Kasumi-1 (cell line): ENCODE results near the gene MTNR1B.

Source experiments
- DNase-seq, 2 experiments: peaks; one replicate each; lab custom pipeline; 2025; lab: John Stamatoyannopoulos, UW

The MTNR1B gene

DNA sequence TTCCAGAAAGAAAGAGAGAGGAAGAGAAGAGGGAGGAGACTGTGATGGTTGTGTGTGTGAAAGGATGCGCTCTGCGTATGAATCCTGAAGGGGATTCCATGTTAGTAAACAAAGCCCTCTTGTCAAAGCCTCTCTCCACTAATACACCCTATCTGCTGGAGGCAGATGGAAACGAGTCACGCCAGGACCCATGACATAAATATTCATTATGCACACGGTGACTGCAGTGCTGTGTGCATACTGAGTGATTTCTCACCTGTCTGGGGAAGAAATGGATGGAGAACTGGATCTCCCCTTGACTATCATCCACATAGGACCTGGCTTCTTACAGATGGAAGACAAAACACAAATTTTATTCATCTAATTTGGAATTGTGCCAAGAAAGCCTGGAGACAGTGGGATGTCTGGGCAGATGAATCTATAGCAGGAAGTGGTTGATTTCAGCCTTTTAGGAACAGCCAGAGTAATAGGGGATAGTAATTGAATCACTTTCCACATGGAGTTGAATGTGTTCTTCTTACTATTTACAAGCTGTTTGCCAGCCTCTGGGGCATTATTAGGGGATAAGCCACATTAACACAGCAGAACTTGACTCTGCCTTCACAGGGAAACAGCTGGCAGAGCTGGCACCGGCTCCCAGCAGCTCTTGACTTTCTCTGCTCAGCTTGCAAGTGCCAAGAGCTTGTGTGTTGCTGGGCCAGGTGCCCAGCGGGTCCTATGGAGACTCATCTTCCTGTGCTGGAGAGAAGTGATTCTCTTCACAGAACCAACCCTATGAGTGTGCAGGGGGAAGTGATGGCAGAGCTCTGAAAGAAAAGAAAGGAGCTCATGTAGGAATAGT lies 9.0 kb downstream of the MTNR1B start:
- no peak for DNase-seq

DNA sequence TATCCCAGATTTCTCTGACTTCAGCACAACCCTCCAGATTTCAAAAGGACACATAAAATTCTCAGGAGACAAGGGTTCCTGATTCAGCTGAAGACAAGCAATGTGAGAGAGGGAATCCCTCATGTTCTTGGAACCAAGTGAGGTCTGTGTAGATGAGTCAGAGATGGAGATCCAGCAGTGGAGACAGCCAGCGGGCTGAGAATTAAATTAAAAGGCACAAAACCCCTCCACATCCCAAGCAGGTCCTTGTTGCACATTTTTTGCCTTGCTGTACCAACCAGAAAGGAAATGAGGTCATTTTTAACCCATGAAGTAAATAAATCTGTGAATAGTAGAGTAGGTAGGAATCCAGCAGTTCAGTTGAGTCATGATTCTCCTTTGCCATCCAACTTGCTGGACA lies 9.7 kb downstream of the MTNR1B start:
- DNase-seq = no peak

DNA sequence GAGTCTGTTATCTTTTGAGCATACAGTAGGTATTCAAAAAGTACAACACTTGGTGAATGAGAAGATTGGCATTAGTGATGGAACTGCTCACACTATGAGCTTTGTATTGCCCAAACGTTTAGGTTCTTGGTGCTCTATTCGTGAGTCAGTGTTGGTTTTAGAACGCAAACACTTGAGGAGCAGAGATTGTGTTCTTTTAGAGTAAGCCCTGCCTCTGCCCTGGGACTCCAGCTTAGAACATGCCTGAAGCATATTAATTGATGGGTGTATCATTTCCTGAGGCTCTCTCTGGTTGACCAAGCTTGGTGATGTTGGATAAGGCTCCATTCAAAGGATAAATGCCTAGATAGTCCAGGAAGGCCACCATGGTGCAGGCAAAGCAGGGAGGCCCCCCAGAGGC lies 10.9 kb downstream of the MTNR1B start:
- DNase-seq = no peak

DNA sequence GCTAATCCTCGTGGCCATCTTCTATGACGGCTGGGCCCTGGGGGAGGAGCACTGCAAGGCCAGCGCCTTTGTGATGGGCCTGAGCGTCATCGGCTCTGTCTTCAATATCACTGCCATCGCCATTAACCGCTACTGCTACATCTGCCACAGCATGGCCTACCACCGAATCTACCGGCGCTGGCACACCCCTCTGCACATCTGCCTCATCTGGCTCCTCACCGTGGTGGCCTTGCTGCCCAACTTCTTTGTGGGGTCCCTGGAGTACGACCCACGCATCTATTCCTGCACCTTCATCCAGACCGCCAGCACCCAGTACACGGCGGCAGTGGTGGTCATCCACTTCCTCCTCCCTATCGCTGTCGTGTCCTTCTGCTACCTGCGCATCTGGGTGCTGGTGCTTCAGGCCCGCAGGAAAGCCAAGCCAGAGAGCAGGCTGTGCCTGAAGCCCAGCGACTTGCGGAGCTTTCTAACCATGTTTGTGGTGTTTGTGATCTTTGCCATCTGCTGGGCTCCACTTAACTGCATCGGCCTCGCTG lies 12.1 kb downstream of the MTNR1B start:
- DNase-seq = no peak

- DNase-seq = no peak
These were observed 17.1 kb downstream of the MTNR1B start for GRCh38 chr11:92986585-92986984.

DNA sequence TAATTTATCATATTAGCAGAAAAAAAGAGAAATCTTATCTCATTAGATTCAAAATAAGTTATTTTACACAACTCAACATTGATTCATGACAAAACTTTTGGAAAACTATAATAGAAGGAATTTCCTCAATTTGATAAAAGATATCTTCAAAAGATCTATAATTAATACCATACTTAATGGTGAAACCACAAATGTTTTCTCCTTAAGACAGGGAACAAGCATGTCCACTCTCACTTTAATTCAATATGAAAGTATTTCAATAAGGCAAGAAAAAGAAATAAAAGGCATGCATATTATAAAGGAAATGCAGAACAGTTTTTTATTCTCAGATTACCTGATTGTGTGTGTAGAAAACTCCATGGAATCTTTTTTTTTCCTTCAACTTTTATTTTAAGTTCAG lies 23.6 kb downstream of the MTNR1B start:
- no peak for DNase-seq

DNA sequence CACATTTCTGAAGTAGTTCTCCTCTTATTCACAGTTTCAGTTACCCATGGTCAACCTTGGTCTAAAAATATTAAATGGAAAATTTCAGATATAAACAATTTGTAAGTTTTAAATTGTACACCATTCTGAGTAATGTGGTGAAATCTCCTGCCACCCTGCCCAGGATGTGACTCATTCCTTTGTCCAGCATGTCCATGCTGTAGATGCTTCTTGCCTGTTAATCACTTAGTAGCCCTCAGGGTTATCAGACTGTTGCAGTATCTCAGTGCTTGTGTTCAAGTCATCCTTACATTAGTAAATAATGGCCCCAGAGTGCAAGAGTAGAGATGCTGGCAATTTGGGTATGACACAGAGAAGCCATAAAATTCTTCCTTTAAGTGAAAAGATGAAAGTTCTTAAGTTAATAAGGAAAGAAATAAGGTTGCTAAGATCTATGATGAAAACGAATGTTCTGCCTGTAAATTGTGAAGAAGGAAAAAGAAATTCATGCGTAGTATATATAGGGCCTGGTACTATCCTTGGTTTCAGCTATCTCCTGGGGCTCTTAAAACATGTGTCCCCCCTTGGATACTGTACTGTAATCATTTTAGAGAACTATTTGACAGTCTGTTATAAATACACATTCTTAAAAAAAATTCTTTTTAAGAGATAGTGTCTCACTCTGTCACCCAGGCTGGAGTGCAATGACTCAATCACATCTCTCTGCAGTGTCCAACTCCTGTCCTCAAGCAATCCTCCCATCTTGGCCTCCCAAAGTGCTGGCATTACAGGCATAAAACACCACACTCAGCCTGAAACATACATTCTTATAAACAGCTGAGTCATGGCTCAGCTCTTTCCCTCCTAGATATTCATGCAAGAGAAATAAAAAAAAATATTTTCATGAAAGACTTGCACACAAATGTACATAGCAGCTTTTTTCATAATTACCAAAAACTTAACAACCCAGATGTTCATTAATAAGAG lies 31.3 kb downstream of the MTNR1B start:
- no peak for DNase-seq

DNA sequence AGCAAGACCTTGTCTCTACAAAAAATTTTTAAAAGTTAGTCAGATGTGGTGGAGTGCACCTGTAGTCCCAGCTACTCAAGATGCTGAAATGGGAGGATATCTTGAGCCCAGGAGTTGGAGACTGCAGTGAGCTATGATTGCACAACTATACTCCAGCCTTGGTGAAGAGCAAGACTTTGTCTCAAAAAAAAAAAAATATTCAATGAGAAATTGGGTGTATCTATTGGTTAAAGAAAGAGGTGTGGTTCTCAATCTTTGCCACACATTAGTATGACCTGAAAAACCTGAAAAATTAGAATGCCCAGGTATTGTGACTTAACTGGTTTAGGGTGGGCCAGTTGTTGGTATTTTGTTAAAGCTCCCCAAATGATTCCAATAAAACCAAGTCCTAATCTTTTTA lies 32.4 kb downstream of the MTNR1B start:
- no peak for DNase-seq

DNA sequence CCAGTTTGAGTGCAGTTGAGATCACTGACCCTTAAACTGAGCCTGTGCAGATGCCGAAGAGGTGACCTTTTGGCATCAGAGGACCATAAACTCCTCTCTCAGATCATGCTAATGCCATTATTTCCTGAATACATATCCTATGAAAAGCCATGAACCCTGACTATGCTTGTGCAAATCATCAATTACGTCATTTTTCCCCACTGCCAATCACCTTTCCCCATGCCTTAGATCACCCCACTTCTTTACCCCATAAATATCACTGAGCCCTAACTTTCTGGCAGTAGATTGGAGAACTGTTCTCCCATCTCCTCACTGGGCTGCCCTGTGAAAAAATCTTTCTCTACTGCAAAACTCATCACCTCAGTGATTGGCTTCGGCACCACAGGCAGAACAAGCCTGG lies 32.9 kb downstream of the MTNR1B start:
- no peak for DNase-seq

GRCh38 chr11:93005239-93005638 lies 35.8 kb downstream of the MTNR1B start:
- DNase-seq = no peak

DNA sequence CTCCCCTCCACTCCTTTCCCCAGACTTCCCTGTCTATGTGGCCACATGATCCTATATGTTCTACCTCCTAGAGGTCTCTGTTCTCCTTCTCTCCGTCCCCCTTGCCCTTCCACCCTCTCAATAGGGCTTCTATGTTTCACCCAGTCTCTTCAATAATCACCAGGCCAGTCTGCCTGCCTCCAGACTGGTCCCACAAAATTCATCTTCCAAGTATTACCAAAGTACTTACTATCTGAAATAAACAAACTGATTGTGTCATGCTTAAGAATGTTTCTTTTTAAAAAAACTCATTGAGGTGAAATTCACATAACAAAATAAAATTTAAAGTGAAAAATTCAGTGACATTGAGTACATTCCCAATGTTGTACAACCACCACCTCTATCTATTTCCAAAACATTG lies 44.2 kb downstream of the MTNR1B start:
- DNase-seq = no peak

DNA sequence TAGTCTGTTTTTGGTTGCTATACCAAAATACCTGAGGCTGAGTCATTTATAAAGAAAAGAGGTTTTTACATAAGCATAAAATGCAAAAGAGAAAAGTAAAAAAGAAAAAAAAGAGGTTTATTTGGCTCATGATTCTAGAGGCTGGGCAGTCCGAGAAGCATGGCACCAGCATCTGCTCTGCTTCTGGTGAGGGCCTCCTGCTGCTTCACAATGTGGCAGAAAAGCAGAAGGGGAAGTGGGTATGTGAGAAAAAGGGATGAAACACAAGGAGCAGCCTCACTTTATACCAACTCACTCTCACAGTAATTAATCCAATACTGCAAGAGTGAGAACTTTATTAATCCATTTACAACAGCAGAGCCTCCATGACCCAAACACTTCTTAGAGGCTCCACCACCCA lies 47.1 kb downstream of the MTNR1B start:
- DNase-seq = no peak

DNA sequence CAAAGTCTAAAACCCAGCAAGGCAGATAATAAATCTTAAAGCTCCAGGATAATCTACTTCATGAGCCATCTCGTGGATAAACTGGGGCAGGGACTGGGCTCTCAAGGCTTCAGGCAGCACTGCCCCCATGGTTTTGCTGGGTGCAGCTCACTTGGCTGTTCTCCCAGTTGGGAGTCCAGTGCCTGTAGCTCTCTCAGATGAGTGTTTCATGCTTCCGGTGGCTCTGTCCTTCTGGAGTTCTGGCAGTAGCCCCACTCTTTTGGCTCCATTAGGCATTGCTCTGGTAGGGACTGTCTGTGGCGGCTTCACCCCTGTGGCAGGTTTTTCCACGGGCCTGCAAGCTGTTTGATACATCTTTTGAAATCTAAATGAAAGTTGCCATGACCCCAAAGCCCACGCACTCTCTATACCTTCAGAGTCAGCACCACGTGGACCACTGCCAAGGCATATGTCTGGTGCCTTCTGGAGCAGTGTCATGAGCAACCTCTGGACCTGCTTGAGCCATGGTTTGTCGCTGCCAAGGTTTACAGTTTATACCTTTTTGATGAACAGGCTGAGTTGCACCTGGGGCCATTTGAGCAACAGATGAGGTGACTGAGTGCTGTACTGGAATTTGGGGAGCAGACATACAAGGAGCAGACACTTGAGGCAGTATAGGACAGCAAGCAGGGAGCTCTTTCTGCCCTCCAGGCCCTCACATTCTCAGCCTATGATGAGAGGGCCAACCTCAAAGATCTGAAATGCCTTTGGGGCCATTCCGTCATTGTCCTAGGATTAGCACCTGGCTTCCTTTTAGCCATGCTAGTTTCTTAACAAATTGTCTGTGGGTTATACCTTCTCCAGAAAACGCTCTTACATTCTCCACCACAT lies 48.6 kb downstream of the MTNR1B start:
- DNase-seq = no peak

DNA sequence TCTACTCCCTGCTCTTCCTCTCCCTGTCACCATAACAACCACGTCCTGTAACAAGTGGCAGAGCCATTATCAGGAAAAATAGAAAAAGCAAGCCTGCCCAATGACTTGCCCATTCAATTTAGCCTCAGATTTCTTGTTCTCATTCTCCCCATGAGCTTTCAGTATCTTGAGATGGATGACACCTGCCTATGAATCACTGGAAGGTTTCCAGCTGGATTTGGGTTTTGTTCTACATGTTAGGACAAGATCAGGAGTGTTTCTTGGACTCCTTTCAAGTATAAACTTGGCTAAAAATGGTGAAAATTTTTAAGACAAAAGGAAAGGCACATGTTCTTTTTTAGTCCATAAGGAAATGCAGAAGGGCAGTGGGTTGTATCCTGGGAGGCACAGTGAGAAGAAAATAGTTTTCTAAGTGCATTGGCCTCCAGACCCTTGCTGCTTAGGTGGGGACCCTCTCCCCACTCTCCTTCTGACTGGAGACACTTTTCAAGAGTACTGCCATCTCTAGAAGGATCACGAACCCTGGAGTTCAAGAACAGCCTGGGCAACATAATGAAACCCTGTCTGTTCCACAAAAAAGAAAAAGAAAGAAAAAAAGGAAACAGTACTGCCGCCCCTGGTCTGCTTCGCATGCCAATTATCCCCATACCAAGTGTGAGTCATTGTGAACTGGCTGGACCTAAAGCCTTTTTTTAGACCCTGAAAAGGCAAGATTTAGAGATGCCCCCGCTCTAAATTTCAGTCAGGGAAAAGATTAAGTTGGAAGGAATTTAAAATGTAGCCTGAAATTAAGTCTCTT lies 51.0 kb downstream of the MTNR1B start:
- no peak for DNase-seq

- no peak for DNase-seq
These were observed 54.9 kb downstream of the MTNR1B start for GRCh38 chr11:93024369-93024768.

DNA sequence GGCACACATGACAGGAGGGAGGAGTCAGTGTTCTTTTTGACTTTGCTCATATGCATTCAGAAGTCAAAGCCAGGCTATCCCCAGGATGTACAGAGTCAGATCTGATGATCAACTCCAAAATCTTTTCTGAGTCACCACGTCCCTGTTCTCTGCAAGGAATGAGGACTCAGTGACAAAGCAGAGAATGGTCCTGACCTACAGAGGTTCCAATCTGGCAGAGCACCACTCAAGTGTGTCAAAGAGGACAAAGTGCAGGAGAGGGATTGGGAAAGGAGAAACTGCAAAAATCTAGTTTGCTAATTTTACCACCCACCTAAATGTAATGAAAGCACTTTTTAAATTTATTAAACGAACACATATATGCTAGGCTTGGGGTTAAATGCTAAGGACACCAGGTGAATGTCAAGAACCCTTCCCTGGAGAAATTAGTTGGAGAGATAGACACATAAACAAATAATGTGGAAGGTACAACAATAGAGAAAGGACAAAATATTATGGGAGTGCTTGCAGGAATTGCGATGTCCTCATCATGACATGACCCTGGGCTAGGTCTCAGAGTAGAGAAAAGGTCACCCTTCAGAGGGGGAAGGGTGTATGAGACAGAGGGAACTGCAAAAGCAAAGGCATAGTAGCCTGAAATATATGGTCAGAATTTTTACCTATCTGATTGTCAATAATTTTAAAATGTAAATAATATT lies 56.3 kb downstream of the MTNR1B start:
- no peak for DNase-seq

DNA sequence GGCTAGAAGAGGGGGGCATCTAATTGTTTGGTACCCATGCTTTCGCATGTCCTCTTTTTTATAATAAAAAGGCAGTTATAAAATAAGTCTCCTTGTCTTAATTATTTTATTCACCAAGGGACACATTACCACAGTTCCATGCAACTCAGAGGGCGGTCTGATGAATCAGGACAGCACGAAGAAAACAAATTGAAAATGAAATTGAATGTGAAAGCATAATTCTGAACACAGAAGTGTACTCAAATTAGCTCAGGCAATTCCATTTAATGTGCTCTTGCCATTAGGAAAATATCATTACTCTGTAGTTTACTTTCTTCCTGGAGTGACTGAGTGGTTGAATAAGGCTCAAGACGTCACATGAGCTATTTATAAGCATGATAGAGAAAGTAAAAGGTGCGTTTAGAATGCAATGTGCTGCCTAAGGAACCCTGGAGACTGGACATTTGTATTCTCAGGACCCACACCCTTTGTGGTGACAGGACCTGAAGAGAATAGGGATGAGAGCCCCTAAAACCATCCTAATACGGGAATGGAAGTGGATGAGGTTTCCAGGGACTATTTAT lies 59.6 kb downstream of the MTNR1B start:
- no peak for DNase-seq

DNA sequence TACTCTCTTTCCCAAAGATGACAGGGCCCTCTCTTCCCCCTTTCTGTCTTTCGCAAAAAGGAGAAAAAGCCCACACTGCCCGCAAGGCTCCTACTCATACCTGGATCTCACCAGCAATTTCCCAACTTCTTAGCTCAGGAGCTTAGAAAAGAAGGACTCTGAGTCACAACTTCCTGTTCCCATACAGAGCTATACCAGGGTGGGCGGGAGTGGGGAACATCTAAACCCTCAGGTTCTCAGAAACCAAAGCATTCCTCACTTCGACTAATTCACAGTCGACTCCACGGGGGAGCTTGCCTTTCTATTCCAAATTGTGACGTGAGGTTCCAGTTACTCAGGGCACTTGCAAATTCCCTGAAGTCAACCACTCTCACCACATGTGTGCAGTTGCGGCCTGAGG lies 61.9 kb downstream of the MTNR1B start:
- DNase-seq = no peak
